WI38 (cell line): Measurements from ENCODE around the gene GOLGA2.
A peak's percentile ranks its signal among the peaks of the same experiment; 100 is the strongest.

Source experiments
- H3K4me3 ChIP-seq: 2 replicates; pipeline ENCODE4 v1.5.1; 2011; ENCODE audit warnings: low read depth, mild to moderate bottlenecking, control low read depth, low read length
- CTCF ChIP-seq: IDR thresholded peaks from 2 replicates; pipeline ENCODE4 v1.5.1; 2012; ENCODE audit warnings: low read depth, mild to moderate bottlenecking, control low read depth, low read length

Gene GOLGA2

GRCh38 chr9:128275198-128276007 is at the start of gene GOLGA2:
GOLGA2 (minus strand) TSS chr9:128276007; CDS start chr9:128275976, 31 bp downstream.
- H3K4me3 ChIP-seq, result peak within 1 kb of the TSS; percentile 99
- no peak for TF ChIP-seq CTCF

GRCh38 chr9:128324401-128324800 is 48.6 kb upstream of the GOLGA2 start:
- TF ChIP-seq CTCF, result no peak
- H3K4me3 ChIP-seq, result no peak overlapping the region

GRCh38 chr9:128323791-128324190 is 48.0 kb upstream of the GOLGA2 start:
- no peak for TF ChIP-seq CTCF

GRCh38 chr9:128323212-128323730 is 47.5 kb upstream of the GOLGA2 start:
- no peak for TF ChIP-seq CTCF
- H3K4me3 ChIP-seq, result peak overlapping the region; percentile 96

More at GRCh38 chr9:128323791-128324190, 48.0 kb upstream of the GOLGA2 start:
- H3K4me3 ChIP-seq, result peak overlapping the region; percentile 96

GRCh38 chr9:128322404-128323211 is 46.8 kb upstream of the GOLGA2 start, which contains the start of the genes COQ4 and TRUB2:
COQ4 (plus strand) TSS chr9:128322839; CDS start chr9:128322859, 20 bp downstream.
TRUB2 (minus strand) TSS chr9:128322447; CDS start chr9:128322408, 39 bp downstream.
- no peak for TF ChIP-seq CTCF
- peak within 1 kb of the TSS; percentile 96 for H3K4me3 ChIP-seq

GRCh38 chr9:128321879-128322403 is 46.1 kb upstream of the GOLGA2 start:
- H3K4me3 ChIP-seq, result peak overlapping the region; percentile 96
- no peak for TF ChIP-seq CTCF
